HG02571 (cell line): ENCODE measurements around the gene NDUFS6.

Experiments used
- ATAC-seq: cut with Tn5 transposase; IDR thresholded peaks from one replicate; pipeline ENCODE4 v1.9.1; 2021; ENCODE audit warnings: mild to moderate bottlenecking, moderate library complexity; ENCODE audit not compliant: unreplicated experiment

The NDUFS6 gene

GRCh38 chr5:1847056-1847455 lies 45.8 kb downstream of the NDUFS6 start:
- no peak for ATAC-seq

DNA sequence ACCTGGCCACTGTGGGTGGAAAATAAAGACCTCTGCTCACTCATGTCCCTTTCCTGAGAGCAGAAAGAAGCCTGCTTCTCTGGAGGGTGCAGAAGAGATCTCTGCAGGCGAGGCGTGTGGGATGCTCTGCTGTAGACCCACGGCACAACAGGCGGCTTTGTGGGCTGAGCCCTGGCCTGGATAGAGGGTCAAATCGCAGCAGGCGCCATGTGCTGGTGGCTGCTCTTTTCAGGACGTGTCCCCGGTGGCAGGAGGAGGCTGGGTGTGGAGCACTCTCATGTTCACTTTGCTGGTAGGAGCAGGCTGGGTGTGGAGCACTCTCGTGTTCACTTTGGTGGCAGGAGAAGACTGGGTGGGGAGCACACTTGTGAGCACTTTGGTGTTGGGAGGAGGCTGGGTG lies 46.4 kb downstream of the NDUFS6 start:
- no peak for ATAC-seq

- ATAC-seq = no peak
Measured at GRCh38 chr5:1850324-1851154, 49.3 kb downstream of the NDUFS6 start.

GRCh38 chr5:1851290-1851934 lies 50.2 kb downstream of the NDUFS6 start:
- ATAC-seq = no peak

DNA sequence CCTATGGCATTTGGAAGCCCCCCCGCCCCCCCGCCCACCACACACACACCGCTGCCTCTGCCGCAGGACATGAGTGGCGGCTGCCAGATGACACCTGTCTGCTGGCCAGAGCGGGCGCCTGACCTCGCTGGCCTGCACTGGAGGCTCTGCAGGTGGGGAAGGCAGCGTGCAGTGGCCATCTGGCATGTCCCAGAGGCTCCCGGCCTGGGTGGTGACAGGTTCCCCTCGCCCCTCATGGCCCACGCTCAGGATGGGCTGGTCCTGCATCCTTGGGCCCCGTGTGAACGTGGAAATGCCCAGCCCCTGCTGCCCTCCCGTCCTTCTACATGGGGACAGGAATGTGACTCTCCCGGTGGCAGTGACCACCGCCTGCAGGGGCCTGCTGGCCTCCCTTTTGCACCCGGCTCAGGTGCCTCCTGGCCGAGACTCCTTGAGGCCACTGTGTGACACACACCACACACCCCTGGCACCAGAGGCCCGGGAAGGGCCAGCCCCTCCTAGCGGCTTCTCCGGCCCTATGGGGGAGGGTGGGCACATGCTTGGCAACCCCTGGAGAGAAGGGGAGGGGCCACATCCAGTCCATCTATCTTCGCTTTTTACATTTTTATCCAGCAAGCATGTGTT lies 51.2 kb downstream of the NDUFS6 start:
- no peak for ATAC-seq

GRCh38 chr5:1853531-1853930 lies 52.3 kb downstream of the NDUFS6 start:
- no peak for ATAC-seq

DNA sequence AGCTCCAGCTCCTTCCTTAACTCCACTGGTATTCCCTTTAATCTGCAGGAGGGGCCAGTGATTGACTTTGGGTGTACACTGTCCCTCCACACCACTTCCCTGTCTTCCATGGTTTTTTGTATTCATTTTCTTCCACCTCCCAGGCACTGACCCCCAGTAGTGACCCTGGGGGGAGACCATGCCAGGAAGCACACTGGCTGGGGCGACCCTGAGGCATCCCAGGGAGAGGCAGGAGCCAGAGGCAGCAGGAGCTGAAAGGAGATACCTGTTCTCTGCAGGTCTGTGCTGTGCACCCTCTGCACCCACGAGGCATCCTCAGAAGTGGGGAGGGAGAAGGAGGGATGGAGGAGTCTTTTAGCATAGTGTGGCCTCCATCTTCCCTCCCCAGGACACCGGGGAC lies 53.9 kb downstream of the NDUFS6 start:
- ATAC-seq = no peak

DNA sequence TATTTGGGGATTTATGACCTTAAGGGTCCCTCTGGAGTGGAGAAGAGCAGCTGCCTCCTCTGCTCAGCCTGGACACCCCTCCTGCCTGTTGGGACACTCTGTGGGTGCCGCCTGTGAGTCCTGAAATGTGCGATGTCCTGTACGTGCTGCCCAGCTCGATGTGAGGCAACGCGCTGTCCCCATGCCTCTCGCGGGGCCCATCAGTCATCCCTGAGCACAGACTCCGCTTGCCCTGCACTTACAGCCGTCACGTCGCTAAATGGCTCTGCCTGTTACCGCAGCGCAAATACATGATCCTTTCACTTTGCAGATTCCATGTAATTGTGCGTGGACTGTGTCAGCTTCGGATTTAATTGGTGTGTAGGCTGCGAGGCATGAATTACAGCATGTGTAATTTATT lies 54.4 kb downstream of the NDUFS6 start:
- ATAC-seq = no peak

DNA sequence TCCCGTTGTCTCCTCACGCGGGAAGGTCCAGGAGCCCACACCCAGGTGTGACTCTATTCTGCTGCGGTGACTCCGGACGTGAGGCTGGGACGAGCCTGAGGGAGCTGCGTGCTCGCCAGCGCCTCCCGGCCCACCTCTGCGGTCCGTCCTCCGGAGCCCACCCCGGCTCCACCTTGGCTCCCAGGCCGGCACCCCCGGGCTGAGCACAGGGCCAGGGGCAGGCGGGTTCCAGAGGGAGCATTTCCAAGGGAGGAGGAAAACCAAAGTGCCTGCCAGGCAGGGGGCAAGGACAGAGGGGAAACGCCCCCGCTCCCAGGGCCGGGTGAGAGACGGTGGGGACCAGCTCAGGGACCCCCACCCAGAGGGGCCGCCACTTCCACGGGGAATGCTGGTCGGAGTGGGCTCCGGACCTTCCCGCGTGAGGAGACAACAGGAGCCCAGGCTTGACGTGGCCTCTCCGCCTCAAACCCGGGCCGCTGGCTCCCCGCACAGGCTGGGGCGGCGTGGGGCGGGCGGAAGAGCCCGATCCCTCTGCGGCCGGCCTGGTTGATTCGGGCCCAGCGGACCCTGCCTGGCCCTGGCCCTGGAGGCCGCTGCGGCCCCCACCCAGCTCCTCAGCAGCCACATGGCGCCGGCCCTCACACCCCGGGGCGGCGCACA lies 55.5 kb downstream of the NDUFS6 start:
- no peak for ATAC-seq

GRCh38 chr5:1857256-1857600 lies 56.0 kb downstream of the NDUFS6 start:
- no peak for ATAC-seq

DNA sequence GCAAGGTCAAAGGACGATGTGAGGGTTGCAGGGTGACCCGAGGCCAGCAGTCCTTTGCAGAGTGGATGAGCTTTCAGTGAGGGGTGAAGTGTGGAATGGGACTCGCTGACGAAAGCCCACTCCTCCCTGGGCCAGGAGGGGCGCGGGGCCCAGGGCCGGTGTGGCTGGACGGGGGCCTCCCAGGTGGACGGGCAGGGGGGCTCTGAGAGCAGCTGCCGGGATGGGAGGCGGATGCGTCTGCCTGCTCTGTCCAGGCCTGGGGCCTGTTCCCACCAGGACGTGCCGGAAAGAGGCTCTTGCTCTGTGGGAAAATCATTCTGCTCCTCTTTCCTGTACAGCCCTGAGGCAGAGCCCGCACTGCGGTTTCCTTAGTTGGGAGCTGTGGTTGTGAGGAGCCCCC lies 57.2 kb downstream of the NDUFS6 start:
- ATAC-seq = no peak

- no peak for ATAC-seq
Measured at GRCh38 chr5:1859099-1859498, 57.9 kb downstream of the NDUFS6 start.

DNA sequence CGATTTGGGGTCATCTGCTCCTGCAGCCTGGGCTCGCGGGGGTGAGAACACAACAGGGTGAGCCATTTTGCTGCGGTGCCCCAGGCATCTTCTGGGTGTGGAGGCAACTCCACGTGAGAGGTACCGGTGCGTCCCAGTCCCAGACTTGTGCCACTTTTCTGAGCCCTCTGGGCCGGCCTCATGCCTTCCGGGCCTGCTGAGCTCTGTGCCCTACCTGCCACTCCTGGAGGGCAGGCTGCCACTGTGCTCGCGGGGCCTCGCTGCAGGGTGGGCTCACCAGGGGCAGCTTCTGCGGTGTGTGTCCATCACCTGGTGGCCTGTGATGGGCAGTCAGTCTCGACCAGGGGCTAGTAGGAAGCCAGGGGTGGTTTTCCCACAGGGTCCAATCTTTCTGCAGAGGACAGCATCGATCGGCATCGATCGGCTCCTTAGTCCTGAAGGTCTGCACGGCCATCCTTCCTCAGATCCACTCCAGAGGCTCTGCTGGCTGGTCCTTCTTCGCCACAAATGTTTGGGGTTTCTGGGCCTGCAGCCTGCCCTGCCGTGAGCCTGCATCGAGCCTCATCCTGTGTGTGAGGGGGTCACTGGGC lies 58.9 kb downstream of the NDUFS6 start:
- ATAC-seq = no peak

DNA sequence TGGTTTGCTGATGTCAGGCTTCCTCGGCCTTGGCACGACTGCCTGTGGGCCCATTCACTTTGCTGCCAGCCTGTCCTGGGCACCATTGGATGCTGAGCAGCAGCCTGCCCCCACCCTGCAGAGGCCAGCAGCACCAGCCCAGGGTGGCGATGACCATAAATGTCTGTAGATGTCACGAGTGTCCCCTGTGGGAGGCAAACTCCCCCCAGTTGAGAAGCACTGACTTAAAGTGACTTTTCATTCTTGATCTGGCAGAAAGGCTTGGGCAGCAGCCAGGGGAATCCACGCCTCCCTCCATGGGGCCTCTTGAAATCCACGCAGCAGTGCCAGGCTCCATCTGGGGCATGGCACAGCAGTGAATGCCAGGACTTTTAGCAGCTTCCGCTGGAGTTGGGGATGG lies 59.7 kb downstream of the NDUFS6 start:
- ATAC-seq = no peak

DNA sequence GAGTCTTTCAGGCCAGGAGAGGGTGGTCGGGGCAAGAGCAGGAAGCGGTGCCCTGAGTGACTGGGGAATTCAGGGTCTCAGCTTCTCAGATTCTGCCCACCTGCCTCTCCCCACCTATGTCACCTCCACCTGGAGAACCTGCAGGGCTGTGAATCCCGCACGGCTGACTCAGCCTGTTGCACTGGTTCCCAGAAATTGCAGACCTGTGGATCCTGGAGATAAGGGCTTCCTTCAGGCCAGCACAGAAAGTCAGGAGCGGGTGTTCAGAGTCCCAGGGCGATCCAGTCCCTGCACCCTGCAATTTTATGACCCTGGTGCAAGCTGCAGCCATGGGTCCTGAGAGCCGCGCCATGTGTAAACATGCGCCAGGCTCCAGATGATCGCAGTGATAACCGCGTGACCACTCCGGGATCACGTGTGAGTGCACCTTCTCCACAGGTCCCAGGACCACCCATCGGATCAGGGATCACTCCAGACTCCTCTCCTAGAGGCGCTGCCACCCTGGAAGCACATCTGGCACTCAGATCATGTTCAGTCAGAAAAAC lies 63.8 kb downstream of the NDUFS6 start:
- no peak for ATAC-seq

GRCh38 chr5:1865486-1865885 lies 64.3 kb downstream of the NDUFS6 start:
- ATAC-seq = no peak
